HepG2 (cell line): Measurements from ENCODE around the gene VSX1. TPM values are rescaled to one million over a fixed set of nuclear protein-coding genes. Genes with fewer than 3 reads are reported as not detected.

Source experiments
- ARNT ChIP-seq: fragments of 450-650 bp; IDR thresholded peaks from 2 replicates; pipeline ENCODE4 v1.6.1; 2017
- CBFB ChIP-seq: sonication (generic); formaldehyde crosslinking; IDR thresholded peaks from 2 replicates; pipeline ENCODE4 v1.4.0; 2020; ENCODE audit warnings: missing genetic modification reagents
- E2F1 ChIP-seq: sonication (generic); formaldehyde crosslinking; IDR thresholded peaks from 2 replicates; pipeline ENCODE4 v1.5.0; 2020; ENCODE audit warnings: missing genetic modification reagents
- HIC2 ChIP-seq: sonication (generic); formaldehyde crosslinking; IDR thresholded peaks from 2 replicates; pipeline ENCODE4 v1.9.0; 2022; ENCODE audit warnings: low read depth, missing genetic modification reagents
- HNRNPH1 ChIP-seq: fragments of 200-400 bp; formaldehyde crosslinking; optimal IDR thresholded peaks from 2 replicates; pipeline ENCODE3; 2017; ENCODE audit warnings: mild to moderate bottlenecking, low read depth, low read length
- KDM5B ChIP-seq: sonication (generic); formaldehyde crosslinking; IDR thresholded peaks from 2 replicates; pipeline ENCODE4 v1.4.0; 2020; ENCODE audit warnings: missing genetic modification reagents, mild to moderate bottlenecking, borderline replicate concordance
- MIER3 ChIP-seq: IDR thresholded peaks from 2 replicates; pipeline ENCODE4 v1.6.1; 2016; ENCODE audit warnings: missing compliant biosample characterization, borderline replicate concordance
- NR1H2 ChIP-seq: sonication (generic); formaldehyde crosslinking; IDR thresholded peaks from 2 replicates; pipeline ENCODE4 v1.8.1; 2022; ENCODE audit warnings: low read depth, missing genetic modification reagents, borderline replicate concordance
- PBX2 ChIP-seq: IDR thresholded peaks from 2 replicates; pipeline ENCODE4 v1.6.1; 2016; ENCODE audit warnings: control low read depth
- POLR2AphosphoS5 ChIP-seq: IDR thresholded peaks from 2 replicates; pipeline ENCODE4 v1.6.1; 2012; ENCODE audit warnings: low read depth, low read length
- PREB ChIP-seq: sonication (generic); formaldehyde crosslinking; IDR thresholded peaks from 2 replicates; pipeline ENCODE4 v1.4.0; 2020; ENCODE audit warnings: missing genetic modification reagents
- RELA ChIP-seq: sonication (generic); formaldehyde crosslinking; IDR thresholded peaks from 2 replicates; pipeline ENCODE4 v1.4.0; 2020; ENCODE audit warnings: missing genetic modification reagents
- TEAD3 ChIP-seq: optimal IDR thresholded peaks from 2 replicates; pipeline ENCODE3; 2016; ENCODE audit warnings: borderline replicate concordance
- TMF1 ChIP-seq: sonication (generic); formaldehyde crosslinking; IDR thresholded peaks from 2 replicates; pipeline ENCODE4 v1.8.1; 2022; ENCODE audit warnings: low read depth, missing genetic modification reagents
- ZBTB21 ChIP-seq: sonication (generic); formaldehyde crosslinking; IDR thresholded peaks from 2 replicates; pipeline ENCODE4 v1.4.0; 2020; ENCODE audit warnings: missing genetic modification reagents
- ZFP36 ChIP-seq: fragments of 150-350 bp; IDR thresholded peaks from 2 replicates; pipeline ENCODE4 v1.6.1; 2018; ENCODE audit warnings: borderline replicate concordance, low read length, low read depth; ENCODE audit not compliant: partially characterized antibody
- ZNF224 ChIP-seq: sonication (generic); formaldehyde crosslinking; IDR thresholded peaks from 2 replicates; pipeline ENCODE4 v1.5.0; 2020; ENCODE audit warnings: mild to moderate bottlenecking, missing genetic modification reagents
- ZNF558 ChIP-seq: sonication (generic); formaldehyde crosslinking; IDR thresholded peaks from 2 replicates; pipeline ENCODE4 v1.9.0; 2022; ENCODE audit warnings: mild to moderate bottlenecking, missing genetic modification reagents, borderline replicate concordance
- ZNF709 ChIP-seq: sonication (generic); formaldehyde crosslinking; IDR thresholded peaks from 2 replicates; pipeline ENCODE4 v1.5.0; 2020; ENCODE audit warnings: mild to moderate bottlenecking, missing genetic modification reagents
- ZNF710 ChIP-seq: sonication (generic); formaldehyde crosslinking; IDR thresholded peaks from 2 replicates; pipeline ENCODE4 v1.5.0; 2020; ENCODE audit warnings: mild to moderate bottlenecking, missing genetic modification reagents, borderline replicate concordance
- ZNF777 ChIP-seq: sonication (generic); formaldehyde crosslinking; IDR thresholded peaks from 2 replicates; pipeline ENCODE4 v1.4.0; 2020; ENCODE audit warnings: missing genetic modification reagents
- ZSCAN31 ChIP-seq: sonication (generic); formaldehyde crosslinking; IDR thresholded peaks from 2 replicates; pipeline ENCODE4 v1.5.0; 2020; ENCODE audit warnings: low read depth, mild to moderate bottlenecking, missing genetic modification reagents
- polyA plus RNA-seq, 8 experiments: library from polyadenylated mRNA; depleted of rRNA in 3 of 8; stranded (reverse) in 7 of 8; unstranded in 1 of 8; fragments of >200 nt; fragmentation: Illumina TruSeq in 4 of 8; extraction: Trizol in 4 of 8; gene quantifications; 2 replicates each; pipeline versions ENCODE4 v1.2.1 to v1.2.3, GENCODE V29; 2011 to 2016; ENCODE audit warnings: low read depth in 4 of 8, missing spikeins in 1 of 8, mixed read lengths in 1 of 8; ENCODE audit not compliant: insufficient read depth in 1 of 8
- total RNA-seq, 5 experiments: library from RNA; depleted of rRNA; stranded (reverse); fragments of >200 nt; fragmentation: Illumina TruSeq; extraction: Trizol; gene quantifications; 2 replicates each; pipeline ENCODE4 v1.2.3, GENCODE V29; 2016; ENCODE audit warnings: low read depth in 1 of 5

VSX1 gene
- total and polyA plus RNA-seq, 2 of the 13 experiments (the other 11 are each of a cell fraction or from before 2014, with no cell fraction given): 0.04 TPM; not detected in 1

GRCh38 chr20:25058051-25058846 is 23.7 kb downstream of the VSX1 start, which contains the start of gene ACSS1 (continued):
- no peak for TF ChIP-seq RELA
- TF ChIP-seq HIC2: no peak
- no peak for TF ChIP-seq POLR2AphosphoS5
- peak; percentile 63; the same call in 1 of the 2 replicates for TF ChIP-seq ZNF777
- TF ChIP-seq NR1H2 (CRISPR knock-in tag): no peak
- peak; percentile 48; the same call in 1 of the 2 replicates for TF ChIP-seq KDM5B (CRISPR knock-in tag)
- TF ChIP-seq MIER3: no peak
- peak; percentile 44; the same call in 1 of the 2 replicates for TF ChIP-seq TMF1 (CRISPR knock-in tag)
- TF ChIP-seq HNRNPH1: no peak
- no peak for TF ChIP-seq E2F1
- 0 out of 2 replicates have a peak, but pooled peaks have one; percentile 17 for TF ChIP-seq ZNF558
- no peak for TF ChIP-seq ZFP36
- no peak for TF ChIP-seq ZNF224
- TF ChIP-seq PBX2 (CRISPR knock-in tag): no peak
- no peak for TF ChIP-seq ZSCAN31
- no peak for TF ChIP-seq ZBTB21 (CRISPR knock-in tag)
- TF ChIP-seq ZNF709 (CRISPR knock-in tag): no peak
- 0 out of 2 replicates have a peak, but pooled peaks have one; percentile 38 for TF ChIP-seq PREB
- TF ChIP-seq ARNT: no peak
- no peak for TF ChIP-seq ZNF710 (CRISPR knock-in tag)
- peak; percentile 33; the same call in 1 of the 2 replicates for TF ChIP-seq CBFB (CRISPR knock-in tag)
- no peak for TF ChIP-seq TEAD3
